ENCODE data around the gene TNFRSF21.
"Not testable (repeated sequence)": the region's sequence is repeated elsewhere in the genome, so short reads cannot be mapped to it uniquely, and the experiment has no call there.

TNFRSF21 gene, protein sequence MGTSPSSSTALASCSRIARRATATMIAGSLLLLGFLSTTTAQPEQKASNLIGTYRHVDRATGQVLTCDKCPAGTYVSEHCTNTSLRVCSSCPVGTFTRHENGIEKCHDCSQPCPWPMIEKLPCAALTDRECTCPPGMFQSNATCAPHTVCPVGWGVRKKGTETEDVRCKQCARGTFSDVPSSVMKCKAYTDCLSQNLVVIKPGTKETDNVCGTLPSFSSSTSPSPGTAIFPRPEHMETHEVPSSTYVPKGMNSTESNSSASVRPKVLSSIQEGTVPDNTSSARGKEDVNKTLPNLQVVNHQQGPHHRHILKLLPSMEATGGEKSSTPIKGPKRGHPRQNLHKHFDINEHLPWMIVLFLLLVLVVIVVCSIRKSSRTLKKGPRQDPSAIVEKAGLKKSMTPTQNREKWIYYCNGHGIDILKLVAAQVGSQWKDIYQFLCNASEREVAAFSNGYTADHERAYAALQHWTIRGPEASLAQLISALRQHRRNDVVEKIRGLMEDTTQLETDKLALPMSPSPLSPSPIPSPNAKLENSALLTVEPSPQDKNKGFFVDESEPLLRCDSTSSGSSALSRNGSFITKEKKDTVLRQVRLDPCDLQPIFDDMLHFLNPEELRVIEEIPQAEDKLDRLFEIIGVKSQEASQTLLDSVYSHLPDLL

DNA sequence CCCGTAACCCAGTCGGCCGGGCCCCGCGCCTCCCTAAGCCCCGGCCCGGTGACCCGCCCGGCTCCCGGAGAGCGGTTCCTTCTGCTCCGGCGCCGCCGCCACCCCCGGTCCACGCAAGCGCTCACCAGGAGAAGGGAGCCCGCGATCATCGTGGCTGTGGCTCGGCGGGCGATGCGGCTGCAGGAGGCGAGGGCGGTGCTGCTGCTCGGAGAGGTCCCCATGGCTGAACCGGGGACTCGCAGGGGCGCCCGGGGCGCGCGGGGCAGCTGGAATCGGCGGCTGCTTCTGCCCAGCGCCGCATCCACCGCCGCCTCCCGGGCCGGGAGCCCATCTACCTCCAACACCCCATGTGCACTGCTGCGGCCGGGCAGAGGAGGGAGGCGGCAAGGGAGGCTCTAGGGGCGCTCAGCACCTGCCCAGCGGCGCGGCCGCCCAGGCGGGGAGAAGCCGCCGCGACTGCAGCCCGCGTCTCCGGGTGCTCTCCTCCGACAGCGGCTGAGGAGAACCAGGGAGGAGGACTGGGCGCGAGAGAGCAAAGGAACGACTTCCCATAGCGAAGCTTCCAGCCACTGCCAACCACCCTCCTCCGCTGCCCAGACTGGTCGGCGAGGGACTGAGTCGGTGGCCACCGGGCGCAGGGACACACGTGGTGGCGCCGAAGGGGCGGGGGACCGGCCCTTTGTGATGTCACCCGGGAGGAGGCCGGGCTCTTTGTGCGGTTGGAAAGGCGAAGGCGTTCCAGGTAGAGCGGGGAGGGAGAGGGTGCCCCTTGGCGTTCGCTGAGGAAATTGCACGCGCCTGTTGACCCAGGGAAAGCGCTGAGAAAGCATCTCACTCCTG is at the start of gene TNFRSF21:
TSS of gene TNFRSF21 (minus strand) at position 615 of the 840 bp plus-strand sequence. CDS start at position 221, 394 bp downstream.
- DNase-seq: peak; percentile 84

DNA sequence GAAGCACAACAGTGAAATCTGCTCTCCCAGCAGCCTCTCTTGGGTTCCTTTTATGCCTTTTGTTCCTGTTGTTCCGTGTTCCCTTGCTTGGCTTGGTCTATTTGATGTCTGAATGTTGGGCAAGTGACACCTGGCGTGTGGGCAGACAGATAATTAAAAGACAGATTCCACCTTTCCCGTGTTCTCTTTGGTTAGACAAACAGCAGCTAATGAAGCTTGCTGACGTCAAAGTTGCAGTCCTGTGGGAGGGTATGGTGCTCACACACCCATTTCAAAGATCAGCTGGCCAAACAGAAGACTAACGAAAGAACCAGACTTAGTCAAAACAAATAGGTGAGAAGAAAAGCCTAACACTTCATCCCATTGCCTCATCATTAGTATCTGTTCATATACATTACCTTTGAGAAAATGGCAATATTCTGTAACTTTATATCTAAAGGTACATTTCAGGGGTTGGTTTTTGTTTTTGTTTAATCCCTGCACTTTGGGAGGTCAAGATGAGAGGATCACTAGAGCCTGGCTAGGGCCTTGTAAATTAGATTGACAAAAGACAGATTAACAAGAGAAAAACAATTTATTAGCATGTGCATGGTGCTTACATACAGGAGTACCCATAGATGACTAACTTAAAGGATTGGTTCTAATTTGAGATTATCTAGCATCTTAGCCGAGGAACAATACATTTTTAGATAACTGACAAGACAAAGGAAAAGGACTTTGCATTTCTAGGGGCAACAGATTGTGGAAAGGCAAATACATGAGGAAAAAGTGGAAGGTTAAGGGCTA is 48.9 kb upstream of the TNFRSF21 start:
- no peak for DNase-seq

DNA sequence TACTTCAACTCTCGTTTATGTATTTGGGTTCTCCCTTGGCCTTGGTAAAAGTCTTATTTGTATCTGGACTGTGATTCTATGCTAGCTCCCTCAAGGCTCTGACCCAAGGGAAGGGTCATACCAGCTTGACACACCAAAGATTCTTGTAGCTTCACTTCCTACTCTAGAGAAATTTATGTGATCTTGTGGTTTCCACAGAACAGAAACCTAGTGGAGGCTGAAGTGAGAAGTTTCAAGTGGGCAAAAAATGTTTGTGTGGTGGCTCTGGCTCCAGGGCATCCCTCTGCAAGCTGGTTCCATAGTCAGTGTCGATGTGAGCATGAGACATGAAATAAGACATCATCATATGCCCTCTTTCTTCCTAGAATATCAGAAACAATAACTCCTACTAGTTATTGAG is 48.1 kb upstream of the TNFRSF21 start:
- no peak for DNase-seq

DNA sequence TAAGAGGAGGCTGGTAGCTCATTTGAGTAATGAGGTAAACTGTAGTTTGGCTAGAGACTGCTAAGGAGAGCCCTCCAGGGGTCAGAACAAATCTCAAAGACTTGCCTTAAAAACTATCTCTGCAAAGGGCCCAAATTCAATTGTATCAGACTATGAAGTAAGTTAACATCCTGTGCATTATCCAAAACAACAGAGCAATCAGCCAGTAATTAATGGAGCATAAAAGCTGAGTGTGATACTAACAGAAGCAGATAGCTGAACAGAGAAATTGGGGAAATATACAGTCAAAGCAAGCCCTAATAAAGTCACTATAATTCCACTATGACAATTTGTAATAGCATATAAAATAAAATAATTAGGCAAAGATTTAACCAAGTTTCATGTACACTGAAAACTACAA is 45.8 kb upstream of the TNFRSF21 start:
- no peak for DNase-seq

DNA sequence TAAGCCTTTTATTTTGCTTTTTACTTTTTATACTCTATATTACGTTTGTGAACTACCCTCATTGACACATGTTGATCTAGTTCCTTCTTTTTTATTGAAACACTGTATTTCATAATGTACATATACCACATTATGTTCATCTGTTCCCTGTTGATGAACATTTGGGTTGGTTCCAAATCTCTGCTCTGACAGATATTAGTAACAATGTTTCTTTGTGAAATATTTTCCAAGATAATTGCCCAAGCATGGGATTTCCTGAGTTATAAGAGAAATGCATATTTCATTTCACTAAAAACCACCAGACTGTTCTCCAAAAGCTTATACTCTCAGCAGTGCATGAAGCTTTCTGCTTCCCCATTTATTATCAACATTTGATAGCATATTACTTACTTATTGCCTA is 44.2 kb upstream of the TNFRSF21 start:
- no peak for DNase-seq

DNA sequence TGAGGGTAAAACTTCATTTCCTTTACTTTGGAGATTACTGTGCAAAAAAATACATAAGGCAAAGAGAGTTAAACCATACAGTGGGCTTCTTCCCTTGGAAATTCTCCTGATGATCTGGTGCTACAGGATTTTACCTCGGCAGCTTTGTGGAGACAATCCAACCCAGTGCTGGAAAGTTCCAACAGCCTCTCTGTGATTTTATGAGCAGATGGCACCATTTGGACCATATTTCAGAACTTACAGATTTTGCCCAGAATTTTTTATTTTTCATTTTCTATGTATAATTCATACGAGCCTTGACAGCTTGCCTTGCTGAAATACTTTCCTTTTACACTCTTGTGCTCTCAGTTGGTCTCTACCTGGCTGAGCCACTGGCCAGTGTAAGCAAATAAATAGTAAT is 43.3 kb upstream of the TNFRSF21 start:
- DNase-seq: no peak

DNA sequence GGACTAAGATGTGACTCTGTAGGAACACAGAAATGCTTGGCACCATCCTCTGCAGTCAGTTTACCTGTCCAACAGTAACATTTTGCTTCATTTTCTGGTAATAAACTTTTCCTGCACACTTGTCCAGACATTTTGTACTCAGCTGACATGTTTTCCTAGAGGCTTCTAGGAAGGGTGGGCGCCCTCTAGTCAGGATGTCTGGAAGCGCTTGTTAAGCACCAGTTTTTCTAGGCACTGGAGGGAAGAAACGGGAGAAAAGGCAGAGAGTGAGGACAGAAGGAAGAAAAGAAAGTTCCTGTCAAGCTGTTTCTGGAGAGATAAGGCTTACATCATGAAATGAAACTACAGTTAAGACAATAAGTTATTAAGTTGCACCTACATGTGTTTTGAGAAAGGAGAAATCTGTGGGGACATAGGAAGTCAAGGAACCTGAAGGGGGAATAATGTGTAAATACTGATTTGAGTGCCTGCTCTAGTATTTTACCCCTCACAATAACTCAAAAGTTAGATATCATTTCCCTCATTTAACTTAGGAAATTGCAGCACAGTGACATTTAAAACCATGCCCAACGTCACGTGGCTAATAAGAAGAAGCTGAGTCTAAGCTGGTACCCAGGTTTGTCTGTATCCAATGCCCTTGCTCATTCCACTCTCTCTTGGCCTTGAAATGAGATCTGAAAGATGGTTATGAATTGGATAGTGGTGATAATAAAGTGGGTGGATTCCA is 42.7 kb upstream of the TNFRSF21 start:
- DNase-seq: no peak

DNA sequence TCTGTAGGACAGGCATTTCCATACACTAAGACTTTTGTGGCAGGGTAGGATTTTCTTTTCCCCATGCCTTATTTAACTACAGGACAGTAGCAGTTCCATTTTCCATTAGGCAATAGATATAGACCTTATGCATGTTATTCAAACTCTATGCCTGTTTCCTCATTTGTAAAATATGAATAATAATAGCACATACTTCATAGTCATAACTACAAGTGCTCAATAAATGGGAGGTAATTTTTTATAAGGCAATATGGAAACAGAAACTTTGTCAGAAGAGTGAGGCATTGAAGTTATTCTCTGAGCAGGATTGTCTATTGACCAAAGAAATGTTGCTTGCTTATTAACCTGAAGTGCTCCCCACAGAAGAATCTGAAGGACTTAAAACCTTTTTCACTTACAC is 41.9 kb upstream of the TNFRSF21 start:
- DNase-seq: no peak

DNA sequence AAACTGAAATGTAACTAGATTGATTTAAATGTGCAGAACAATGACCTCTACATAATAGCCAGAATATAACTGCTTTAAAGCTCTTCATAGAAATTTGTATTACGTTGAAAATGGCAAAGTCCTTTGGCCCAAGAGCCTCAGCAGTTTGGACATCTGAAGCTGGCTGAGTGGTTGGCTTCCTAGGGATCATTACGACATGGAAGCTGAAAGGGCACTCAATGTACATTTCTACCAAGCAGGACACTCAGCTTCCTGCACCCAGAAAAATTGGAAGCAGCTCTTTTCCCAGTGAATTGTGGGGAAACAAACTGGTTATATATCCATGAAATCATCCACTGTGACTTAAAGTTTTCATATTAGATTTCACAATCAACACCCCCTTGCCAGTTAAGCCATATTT is 40.2 kb upstream of the TNFRSF21 start:
- DNase-seq: no peak

DNA sequence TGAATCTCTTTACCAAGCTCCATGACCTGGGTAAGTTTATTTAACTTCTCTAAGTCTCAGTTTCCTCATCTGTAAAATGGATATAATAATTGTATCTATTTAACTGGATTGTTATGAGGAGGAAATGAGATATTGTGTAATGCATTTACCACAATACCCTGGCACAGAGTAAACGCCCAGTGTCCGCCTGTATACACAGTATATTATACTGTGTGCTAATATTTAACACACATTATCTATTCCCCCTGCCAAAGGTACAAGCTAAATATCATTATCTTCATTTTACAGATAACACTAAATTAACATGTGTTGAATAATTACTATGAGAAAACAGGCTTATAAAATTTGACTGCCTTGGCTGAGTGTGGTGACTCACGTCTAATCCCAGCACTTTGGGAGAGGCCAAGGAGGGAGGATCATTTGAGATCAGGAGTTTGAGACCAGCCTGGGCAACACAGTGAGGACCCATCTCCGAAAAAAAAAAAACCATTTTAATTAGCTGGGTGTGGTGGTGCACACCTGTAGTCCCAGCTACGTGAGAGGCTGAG is 38.7 kb upstream of the TNFRSF21 start:
- DNase-seq: no peak

DNA sequence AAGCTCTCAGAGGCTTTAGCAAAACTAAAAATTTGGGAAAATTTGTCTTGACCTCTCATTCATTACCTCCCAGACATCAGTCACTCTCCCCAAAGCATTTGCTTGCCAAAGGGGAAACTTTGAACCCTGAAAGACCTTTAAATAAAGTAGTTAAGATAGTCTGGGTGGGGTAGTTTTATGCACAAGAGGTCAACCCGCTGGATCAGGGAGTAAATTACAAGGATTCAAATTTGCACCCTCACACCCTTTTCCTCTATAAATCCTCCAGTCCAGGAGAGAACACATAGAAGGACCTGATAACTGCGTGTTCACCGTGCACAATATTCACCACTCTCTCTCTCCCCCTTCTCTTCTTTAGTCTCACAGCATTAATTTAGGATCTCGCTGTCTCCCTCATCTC is 36.1 kb upstream of the TNFRSF21 start:
- DNase-seq: no peak

DNA sequence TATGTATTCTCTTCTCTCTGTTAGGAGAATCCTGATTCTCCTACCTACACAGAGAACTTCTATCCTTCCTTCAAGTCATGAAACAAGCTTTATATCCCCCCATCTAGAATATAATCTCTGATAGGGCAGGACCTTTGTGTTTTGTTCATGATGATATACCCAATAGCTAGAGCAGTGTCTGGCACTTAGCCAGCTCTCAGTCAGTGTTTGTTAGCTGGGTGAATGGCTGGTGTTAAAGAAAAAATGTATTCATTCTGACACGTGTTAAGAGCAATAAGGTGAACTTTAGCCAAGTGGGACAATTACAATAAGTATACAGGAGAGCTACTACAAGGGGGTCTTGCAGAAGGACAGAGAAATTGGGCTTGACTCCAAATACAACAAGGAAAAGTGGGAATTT is 34.3 kb upstream of the TNFRSF21 start:
- no peak for DNase-seq

DNA sequence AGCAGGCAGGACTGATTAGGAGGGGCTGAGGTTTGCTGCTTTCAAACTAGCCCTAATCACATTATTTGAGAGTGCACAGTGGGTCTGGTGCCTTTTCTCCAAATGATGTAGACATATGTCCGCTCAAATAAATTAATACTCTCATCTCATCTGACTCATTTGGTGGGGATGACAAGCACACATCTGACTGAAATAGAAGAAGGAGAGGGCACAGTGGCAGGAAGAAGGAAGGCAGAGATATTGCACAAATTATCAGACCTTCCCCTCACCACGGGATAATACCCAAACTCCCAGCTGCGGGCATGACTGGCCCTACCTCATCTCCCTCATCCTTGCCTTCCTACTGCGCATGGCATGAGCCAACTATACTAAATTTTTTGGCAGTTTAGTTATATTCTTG is 33.9 kb upstream of the TNFRSF21 start:
- no peak for DNase-seq

DNA sequence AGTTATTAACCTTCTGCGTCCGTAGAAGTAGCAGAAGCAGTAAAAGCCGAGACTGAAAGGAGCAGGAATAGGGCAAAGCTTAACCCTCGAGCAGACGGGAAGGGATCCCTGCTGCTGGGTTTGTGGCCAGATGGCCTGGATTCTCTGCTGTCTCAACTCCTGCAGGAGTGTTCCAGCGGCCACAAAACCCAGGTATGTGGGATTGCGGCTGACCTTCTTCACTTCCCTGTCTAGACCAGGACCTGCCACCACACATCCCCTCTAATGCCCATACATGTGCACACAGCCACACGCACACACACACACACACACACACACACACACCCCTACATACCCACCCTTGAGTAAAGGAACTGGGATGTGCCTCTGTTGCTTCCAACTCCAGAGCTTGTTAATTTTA is 33.1 kb upstream of the TNFRSF21 start:
- DNase-seq: no peak

DNA sequence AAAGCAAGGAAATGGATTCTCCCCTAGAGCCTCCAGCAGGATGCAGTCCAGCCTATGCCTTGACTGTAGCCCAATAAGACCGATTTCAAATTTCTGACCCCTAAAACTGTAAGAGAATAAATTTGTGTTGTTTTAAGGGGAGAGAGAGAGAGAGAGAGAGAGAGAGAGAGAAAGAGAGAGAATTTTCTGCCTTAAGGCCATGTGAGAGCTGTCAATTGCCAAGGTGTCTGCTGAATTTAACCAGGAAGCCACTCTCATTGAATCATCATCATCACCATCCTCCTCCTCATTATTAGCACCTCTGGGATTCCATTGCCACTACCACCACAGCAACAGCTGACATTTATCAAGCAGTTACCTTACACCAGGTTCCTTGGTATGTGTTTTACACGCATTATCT is 27.8 kb upstream of the TNFRSF21 start:
- no peak for DNase-seq

DNA sequence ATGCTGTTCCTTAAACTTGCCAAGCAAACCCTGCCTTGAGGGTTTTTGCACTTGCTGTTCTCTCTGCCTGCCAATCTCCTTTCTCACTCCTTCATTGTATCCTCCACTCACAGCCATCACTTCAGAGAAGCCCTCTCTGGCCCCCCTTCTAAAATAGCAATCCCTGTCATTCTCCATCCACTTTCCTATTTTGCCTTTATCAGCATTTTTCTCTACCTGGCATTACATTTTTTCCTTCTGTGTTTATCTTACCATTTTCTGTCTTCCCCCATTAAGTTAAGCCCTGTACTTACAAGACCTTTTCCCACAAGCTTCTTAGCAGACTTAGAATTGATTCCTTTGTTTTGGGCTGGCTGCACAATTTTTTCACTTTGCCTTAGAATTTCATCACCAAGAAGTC is 26.6 kb upstream of the TNFRSF21 start:
- DNase-seq: no peak

DNA sequence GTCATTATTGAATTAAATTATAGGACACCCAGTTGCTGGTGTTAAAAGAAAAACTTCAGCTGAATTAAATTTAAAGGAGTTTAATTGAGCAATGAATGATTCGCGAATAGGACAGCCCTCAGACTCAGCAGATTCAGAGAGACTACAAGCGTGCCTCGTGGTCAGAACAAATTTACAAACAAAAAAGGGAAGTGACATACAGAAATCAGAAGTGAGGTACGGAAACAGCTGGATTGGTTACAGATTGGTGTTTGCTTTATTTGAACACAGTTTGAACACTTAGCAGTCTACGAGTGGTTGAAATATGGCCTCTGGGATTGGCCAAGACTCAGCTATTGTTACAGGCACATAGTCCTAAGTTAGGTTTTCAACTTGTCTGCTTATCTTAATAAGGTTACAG is 25.8 kb upstream of the TNFRSF21 start:
- DNase-seq: no peak

DNA sequence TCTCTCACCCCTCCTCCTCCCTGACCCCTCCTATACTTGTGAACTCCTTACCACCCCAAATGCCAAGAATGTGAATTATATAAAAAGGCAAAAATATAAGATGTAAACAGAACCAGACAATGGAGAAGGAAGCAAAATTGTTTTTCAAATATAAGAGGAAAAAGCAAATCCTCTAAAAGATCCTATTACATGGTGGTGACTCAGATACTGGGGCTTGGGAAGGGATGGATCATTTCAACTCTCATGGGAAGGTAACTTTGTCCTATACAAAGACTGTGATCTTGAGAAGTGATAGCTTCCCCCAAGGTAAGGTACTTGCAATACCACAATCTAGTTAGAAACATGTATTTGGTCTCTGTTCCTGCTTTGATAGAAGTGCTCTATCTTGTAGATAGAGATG is 24.6 kb upstream of the TNFRSF21 start:
- DNase-seq: no peak

DNA sequence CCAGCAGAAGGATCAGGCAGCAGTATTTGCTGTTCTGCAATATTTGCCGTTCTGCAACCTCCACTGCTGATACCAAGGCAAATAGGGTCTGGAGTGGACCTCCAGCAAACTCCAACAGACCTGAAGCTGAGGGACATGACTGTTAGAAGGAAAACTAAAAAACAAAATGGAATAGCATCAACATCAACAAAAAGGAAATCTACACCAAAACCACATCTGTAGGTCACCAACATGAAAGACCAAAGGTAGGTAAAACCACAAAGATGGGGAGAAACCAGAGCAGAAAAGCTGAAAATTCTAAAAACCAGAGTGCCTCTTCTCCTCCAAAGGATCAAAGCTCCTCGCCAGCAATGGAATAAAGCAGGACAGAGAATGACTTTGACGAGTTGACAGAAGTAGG is 18.9 kb upstream of the TNFRSF21 start:
- DNase-seq: not testable (repeated sequence)

DNA sequence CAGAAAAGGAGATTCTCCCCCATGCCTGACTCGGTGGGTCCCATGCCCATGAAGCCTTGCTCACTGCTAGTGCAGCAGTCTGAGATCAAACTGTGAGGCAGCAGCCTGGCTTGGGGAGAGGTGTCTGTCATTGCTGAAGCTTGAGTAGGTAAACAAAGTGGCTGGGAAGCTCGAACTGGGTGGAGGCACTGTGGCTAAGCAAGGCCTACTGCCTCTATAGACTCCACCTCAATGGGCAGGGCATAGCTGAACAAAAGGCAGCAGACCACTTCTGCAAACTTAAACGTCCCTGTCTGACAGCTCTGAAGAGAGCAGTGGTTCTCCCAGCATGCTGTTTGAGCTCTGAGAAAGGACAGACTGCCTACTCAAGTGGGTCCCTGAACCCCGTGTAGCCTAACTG is 18.4 kb upstream of the TNFRSF21 start:
- DNase-seq: not testable (repeated sequence)

DNA sequence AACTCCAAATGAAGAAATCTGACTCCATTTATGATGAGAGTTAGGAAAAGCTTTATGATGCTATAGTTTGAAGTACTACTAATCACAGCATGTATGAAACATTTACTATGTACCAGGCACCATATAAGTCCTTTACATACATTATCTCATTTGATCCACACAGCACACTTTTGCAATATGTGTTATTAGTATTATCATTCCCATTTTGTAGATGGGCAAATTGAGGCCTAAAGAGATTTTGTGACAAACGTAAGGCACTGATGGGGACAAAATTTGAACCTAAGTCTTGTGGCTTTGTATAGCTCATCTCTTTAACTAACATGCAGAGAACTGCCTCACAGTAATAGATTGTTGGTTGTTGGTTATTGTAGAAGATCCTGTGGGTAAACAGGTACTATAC is 14.2 kb upstream of the TNFRSF21 start:
- no peak for DNase-seq

DNA sequence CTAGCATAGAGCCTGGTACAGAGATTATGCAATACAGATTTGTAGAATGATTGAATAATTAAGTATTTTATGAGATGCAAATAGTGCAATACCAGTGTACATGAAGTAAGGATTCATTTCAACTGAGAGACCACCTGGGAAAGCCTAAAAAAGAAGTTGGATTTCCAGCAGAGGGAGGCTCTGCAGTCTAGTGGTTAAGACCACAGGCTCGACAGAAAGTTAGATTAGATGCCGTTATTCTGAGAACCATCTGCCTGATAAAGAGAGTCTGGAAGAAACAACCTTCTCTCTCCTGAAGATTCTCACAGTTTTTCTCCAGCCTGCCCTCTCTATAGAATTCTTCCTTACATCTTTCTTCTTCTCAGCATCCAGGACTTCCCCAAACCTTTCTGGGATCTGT is 13.6 kb upstream of the TNFRSF21 start:
- no peak for DNase-seq

All from kidney glomerular epithelial cell (primary cell).